CMK (cell line): ENCODE results near the gene HSD17B11.
"Not testable (repeated sequence)": the region's sequence is repeated elsewhere in the genome, so short reads cannot be mapped to it uniquely, and the experiment has no call there.

Experiments used
- DNase-seq: peaks from one replicate; pipeline ENCODE4 v3.0.0-alpha.2; 2010; ENCODE audit warnings: low read depth

The HSD17B11 gene

GRCh38 chr4:87305562-87305961, 85.4 kb downstream of the HSD17B11 start:
- no peak for DNase-seq

- DNase-seq, result no peak
Observed at GRCh38 chr4:87304745-87305432, 86.1 kb downstream of the HSD17B11 start.

- no peak for DNase-seq
Observed at GRCh38 chr4:87299898-87300297, 91.1 kb downstream of the HSD17B11 start.

- DNase-seq, result no peak
Observed at GRCh38 chr4:87298362-87298761, 92.6 kb downstream of the HSD17B11 start.

GRCh38 chr4:87294911-87295310, 96.1 kb downstream of the HSD17B11 start:
- not testable (repeated sequence) for DNase-seq

GRCh38 chr4:87293889-87294288, 97.1 kb downstream of the HSD17B11 start:
- DNase-seq, result not testable (repeated sequence)

GRCh38 chr4:87286970-87287369, 104.0 kb downstream of the HSD17B11 start:
- no peak for DNase-seq
